Common myeloid progenitor, CD34-positive (primary cell): ENCODE data around the gene DCAF16.

Experiments
- CTCF ChIA-PET: fragments of 350-600 bp; sonication (Branson Sonifier 250); formaldehyde crosslinking; loops from one replicate; lab custom pipeline; 2021; ENCODE audit warnings: antibody characterized with exemption; lab: Charles Lee
- POLR2A ChIA-PET: fragments of 350-600 bp; sonication (Branson Sonifier 250); formaldehyde crosslinking; loops from one replicate; lab custom pipeline; 2021; ENCODE audit warnings: antibody characterized with exemption; lab: Charles Lee
- DNase-seq, 3 donors: peaks; one replicate each; pipeline versions ENCODE4 v3.0.0 to v3.0.0-alpha.2; 2013
- H3K27ac ChIP-seq, 2 experiments: 1 replicate in 1 of 2; 2 replicates in 1 of 2; pipeline ENCODE4 v1.7.0; 2013; ENCODE audit warnings: inconsistent platforms in 2 of 2, low read length in 2 of 2, mild to moderate bottlenecking in 2 of 2, low read depth in 1 of 2, moderate library complexity in 1 of 2; ENCODE audit not compliant: severe bottlenecking in 2 of 2, insufficient read depth in 1 of 2, poor library complexity in 1 of 2
- H3K27me3 ChIP-seq, 5 experiments: replicated peaks in 2 of 5; 1 replicate in 3 of 5; 2 replicates in 2 of 5; pipeline versions ENCODE4 v1.6.1 to v1.7.0; 2013; ENCODE audit warnings: low read length in 4 of 5, mild to moderate bottlenecking in 2 of 5, moderate library complexity in 2 of 5, inconsistent platforms in 1 of 5; ENCODE audit not compliant: insufficient read depth in 5 of 5, control insufficient read depth in 4 of 5
- H3K36me3 ChIP-seq, 4 experiments: 1 replicate in 2 of 4; 2 replicates in 2 of 4; pipeline versions ENCODE4 v1.6.1 to v1.7.0; 2013; ENCODE audit warnings: low read length in 3 of 4, control low read depth in 1 of 4, mild to moderate bottlenecking in 1 of 4; ENCODE audit not compliant: control insufficient read depth in 4 of 4, insufficient read depth in 4 of 4
- H3K4me1 ChIP-seq, 4 experiments: 1 replicate in 3 of 4; 2 replicates in 1 of 4; pipeline versions ENCODE4 v1.6.1 to v1.7.1; 2013; ENCODE audit warnings: low read length in 3 of 4, mild to moderate bottlenecking in 3 of 4, control low read depth in 1 of 4, inconsistent platforms in 1 of 4, moderate library complexity in 1 of 4; ENCODE audit not compliant: control insufficient read depth in 4 of 4, insufficient read depth in 4 of 4; ENCODE audit errors: control extremely low read depth in 1 of 4
- H3K4me3 ChIP-seq, 7 experiments: 1 replicate in 4 of 7; 2 replicates in 3 of 7; pipeline versions ENCODE4 v1.5.1 to v1.7.0; 2013; ENCODE audit warnings: mild to moderate bottlenecking in 7 of 7, low read length in 6 of 7, moderate library complexity in 6 of 7, inconsistent platforms in 2 of 7, low read depth in 2 of 7, control low read depth in 1 of 7; ENCODE audit not compliant: insufficient read depth in 4 of 7, control insufficient read depth in 1 of 7; ENCODE audit errors: extremely low read depth in 1 of 7
- H3K9me3 ChIP-seq, 5 experiments: 1 replicate in 4 of 5; 2 replicates in 1 of 5; pipeline versions ENCODE4 v1.6.1 to v1.7.1; 2013; ENCODE audit warnings: low read length in 4 of 5, mild to moderate bottlenecking in 2 of 5, inconsistent platforms in 1 of 5, low read depth in 1 of 5, moderate library complexity in 1 of 5; ENCODE audit not compliant: control insufficient read depth in 4 of 5, insufficient read depth in 2 of 5; ENCODE audit errors: control extremely low read depth in 1 of 5
- WGBS: methylation state at CpG from one replicate; pipeline ENCODE4 v1.1.5; 2013; ENCODE audit not compliant: insufficient coverage; 5-methylcytosine and 5-hydroxymethylcytosine counted together

DCAF16 gene

DNA sequence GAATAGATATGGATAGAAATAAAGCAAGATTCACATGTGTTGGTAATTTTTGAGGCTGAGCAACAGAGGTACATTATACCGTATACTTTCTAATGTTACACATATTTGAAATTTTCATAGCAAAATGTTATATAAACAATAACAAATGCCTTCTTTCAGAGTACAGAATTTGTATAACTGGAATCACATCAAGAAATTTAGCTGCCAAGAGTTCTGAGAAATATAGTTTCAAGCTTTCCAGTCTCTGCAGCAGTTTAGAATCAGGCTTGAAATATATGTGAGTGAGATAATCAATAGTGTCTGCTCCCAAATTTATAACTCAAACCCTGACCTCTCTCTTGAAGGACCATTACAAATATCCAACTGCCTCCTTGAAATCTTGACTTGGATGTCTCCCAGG, 52.9 kb downstream of the DCAF16 start:
- Histone ChIP-seq H3K27ac (no peak overlapping the region), H3K36me3 (no peaks in the 10 kb centered on the region), H3K27me3 (peaks cover 0 to 3% (median 0%) of the 10 kb centered on the region in 5 experiments), H3K4me3 (no peak overlapping the region), H3K9me3 (no peaks in the 10 kb centered on the region), H3K4me1 (no peaks in the 10 kb centered on the region)
- DNase-seq = no peak
- WGBS = no CpG with 5 or more reads among the region's 1 CpG
- POLR2A ChIA-PET = no interaction called here
- CTCF ChIA-PET = no interaction called here

DNA sequence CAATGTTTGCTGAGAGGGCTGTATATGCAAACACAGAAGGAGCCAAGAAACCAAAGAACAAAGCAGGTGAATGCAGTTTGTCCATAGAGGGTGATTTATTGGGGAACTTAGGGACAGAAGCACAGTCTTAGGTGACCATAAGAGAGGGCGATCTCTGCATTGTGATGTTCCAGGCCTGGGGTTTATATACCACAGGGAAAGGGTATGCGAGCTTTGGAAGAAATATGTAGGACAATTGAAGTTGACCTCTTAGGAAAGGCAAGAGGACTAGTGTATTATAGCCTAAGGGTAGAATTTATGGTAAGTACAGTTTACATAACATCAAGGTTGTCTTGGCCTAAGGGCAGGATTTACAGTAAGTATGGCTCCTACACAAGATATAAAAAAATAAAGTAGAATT, 56.9 kb downstream of the DCAF16 start:
- Histone ChIP-seq H3K36me3 (no peaks in the 10 kb centered on the region), H3K27me3 (peaks cover 0 to 3% (median 0%) of the 10 kb centered on the region in 5 experiments)
- POLR2A ChIA-PET = no interaction called here

More for the DNA sequence above, 56.9 kb downstream of the DCAF16 start:
- Histone ChIP-seq H3K4me3 (no peak overlapping the region), H3K27ac (no peak overlapping the region), H3K9me3 (no peaks in the 10 kb centered on the region), H3K4me1 (no peaks in the 10 kb centered on the region)
- DNase-seq = no peak
- CTCF ChIA-PET = interaction anchor here (1.1 to 2.4 kb wide), 2 partner anchors 9 to 11 kb away, joined by 3 to 6 read pairs; no protein-coding TSS in a partner anchor
- 100% methylated on average over 2 of the region's 2 CpGs for WGBS
